Measurements from ENCODE around the gene LTO1. TPM values are rescaled to one million over a fixed set of nuclear protein-coding genes. Genes with fewer than 3 reads are reported as not detected.

LTO1 gene
- total and polyA plus RNA-seq, 2 experiments from 2014 or later = 20.1 to 23.3 TPM

- no peak for TF ChIP-seq STAT1 (IDR thresholded peaks at IDR 0.05; ENCODE audit: unreplicated experiment)
- TF ChIP-seq ZNF114 (CRISPR knock-in tag; IDR thresholded peaks at IDR 0.05) = no peak
- TF ChIP-seq CREB1 (CRISPR knock-in tag; IDR thresholded peaks at IDR 0.05; ENCODE audit: low read depth) = no peak
- TF ChIP-seq NANOG (IDR thresholded peaks at IDR 0.05; ENCODE audit: borderline replicate concordance) = no peak
- no peak for TF ChIP-seq EZH2 (IDR thresholded peaks at IDR 0.05; ENCODE audit: low read depth, unreplicated experiment)
- TF ChIP-seq, protein P1, sequence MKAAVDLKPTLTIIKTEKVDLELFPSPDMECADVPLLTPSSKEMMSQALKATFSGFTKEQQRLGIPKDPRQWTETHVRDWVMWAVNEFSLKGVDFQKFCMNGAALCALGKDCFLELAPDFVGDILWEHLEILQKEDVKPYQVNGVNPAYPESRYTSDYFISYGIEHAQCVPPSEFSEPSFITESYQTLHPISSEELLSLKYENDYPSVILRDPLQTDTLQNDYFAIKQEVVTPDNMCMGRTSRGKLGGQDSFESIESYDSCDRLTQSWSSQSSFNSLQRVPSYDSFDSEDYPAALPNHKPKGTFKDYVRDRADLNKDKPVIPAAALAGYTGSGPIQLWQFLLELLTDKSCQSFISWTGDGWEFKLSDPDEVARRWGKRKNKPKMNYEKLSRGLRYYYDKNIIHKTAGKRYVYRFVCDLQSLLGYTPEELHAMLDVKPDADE (IDR thresholded peaks at IDR 0.05) = no peak
- TF ChIP-seq EZH2phosphoT487 (IDR thresholded peaks at IDR 0.05; ENCODE audit: unreplicated experiment) = no peak
- TF ChIP-seq ZNF331 (CRISPR knock-in tag; IDR thresholded peaks at IDR 0.05; ENCODE audit: low read depth) = no peak
- TF ChIP-seq, protein P2, sequence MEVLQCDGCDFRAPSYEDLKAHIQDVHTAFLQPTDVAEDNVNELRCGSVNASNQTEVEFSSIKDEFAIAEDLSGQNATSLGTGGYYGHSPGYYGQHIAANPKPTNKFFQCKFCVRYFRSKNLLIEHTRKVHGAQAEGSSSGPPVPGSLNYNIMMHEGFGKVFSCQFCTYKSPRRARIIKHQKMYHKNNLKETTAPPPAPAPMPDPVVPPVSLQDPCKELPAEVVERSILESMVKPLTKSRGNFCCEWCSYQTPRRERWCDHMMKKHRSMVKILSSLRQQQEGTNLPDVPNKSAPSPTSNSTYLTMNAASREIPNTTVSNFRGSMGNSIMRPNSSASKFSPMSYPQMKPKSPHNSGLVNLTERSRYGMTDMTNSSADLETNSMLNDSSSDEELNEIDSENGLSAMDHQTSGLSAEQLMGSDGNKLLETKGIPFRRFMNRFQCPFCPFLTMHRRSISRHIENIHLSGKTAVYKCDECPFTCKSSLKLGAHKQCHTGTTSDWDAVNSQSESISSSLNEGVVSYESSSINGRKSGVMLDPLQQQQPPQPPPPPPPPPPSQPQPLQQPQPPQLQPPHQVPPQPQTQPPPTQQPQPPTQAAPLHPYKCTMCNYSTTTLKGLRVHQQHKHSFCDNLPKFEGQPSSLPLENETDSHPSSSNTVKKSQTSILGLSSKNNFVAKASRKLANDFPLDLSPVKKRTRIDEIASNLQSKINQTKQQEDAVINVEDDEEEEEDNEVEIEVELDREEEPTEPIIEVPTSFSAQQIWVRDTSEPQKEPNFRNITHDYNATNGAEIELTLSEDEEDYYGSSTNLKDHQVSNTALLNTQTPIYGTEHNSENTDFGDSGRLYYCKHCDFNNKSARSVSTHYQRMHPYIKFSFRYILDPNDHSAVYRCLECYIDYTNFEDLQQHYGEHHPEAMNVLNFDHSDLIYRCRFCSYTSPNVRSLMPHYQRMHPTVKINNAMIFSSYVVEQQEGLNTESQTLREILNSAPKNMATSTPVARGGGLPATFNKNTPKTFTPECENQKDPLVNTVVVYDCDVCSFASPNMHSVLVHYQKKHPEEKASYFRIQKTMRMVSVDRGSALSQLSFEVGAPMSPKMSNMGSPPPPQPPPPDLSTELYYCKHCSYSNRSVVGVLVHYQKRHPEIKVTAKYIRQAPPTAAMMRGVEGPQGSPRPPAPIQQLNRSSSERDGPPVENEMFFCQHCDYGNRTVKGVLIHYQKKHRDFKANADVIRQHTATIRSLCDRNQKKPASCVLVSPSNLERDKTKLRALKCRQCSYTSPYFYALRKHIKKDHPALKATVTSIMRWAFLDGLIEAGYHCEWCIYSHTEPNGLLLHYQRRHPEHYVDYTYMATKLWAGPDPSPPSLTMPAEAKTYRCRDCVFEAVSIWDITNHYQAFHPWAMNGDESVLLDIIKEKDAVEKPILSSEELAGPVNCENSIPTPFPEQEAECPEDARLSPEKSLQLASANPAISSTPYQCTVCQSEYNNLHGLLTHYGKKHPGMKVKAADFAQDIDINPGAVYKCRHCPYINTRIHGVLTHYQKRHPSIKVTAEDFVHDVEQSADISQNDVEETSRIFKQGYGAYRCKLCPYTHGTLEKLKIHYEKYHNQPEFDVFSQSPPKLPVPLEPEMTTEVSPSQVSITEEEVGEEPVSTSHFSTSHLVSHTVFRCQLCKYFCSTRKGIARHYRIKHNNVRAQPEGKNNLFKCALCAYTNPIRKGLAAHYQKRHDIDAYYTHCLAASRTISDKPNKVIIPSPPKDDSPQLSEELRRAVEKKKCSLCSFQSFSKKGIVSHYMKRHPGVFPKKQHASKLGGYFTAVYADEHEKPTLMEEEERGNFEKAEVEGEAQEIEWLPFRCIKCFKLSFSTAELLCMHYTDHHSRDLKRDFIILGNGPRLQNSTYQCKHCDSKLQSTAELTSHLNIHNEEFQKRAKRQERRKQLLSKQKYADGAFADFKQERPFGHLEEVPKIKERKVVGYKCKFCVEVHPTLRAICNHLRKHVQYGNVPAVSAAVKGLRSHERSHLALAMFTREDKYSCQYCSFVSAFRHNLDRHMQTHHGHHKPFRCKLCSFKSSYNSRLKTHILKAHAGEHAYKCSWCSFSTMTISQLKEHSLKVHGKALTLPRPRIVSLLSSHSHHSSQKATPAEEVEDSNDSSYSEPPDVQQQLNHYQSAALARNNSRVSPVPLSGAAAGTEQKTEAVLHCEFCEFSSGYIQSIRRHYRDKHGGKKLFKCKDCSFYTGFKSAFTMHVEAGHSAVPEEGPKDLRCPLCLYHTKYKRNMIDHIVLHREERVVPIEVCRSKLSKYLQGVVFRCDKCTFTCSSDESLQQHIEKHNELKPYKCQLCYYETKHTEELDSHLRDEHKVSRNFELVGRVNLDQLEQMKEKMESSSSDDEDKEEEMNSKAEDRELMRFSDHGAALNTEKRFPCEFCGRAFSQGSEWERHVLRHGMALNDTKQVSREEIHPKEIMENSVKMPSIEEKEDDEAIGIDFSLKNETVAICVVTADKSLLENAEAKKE (CRISPR knock-in tag; IDR thresholded peaks at IDR 0.05) = no peak
- no peak for TF ChIP-seq JUNB (IDR thresholded peaks at IDR 0.05; ENCODE audit: unreplicated experiment)
- TF ChIP-seq, protein P3, sequence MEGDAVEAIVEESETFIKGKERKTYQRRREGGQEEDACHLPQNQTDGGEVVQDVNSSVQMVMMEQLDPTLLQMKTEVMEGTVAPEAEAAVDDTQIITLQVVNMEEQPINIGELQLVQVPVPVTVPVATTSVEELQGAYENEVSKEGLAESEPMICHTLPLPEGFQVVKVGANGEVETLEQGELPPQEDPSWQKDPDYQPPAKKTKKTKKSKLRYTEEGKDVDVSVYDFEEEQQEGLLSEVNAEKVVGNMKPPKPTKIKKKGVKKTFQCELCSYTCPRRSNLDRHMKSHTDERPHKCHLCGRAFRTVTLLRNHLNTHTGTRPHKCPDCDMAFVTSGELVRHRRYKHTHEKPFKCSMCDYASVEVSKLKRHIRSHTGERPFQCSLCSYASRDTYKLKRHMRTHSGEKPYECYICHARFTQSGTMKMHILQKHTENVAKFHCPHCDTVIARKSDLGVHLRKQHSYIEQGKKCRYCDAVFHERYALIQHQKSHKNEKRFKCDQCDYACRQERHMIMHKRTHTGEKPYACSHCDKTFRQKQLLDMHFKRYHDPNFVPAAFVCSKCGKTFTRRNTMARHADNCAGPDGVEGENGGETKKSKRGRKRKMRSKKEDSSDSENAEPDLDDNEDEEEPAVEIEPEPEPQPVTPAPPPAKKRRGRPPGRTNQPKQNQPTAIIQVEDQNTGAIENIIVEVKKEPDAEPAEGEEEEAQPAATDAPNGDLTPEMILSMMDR (conservative IDR thresholded peaks at IDR 0.05; ENCODE audit: low read depth in 2 of 2) = no peak
- TF ChIP-seq, protein P4, sequence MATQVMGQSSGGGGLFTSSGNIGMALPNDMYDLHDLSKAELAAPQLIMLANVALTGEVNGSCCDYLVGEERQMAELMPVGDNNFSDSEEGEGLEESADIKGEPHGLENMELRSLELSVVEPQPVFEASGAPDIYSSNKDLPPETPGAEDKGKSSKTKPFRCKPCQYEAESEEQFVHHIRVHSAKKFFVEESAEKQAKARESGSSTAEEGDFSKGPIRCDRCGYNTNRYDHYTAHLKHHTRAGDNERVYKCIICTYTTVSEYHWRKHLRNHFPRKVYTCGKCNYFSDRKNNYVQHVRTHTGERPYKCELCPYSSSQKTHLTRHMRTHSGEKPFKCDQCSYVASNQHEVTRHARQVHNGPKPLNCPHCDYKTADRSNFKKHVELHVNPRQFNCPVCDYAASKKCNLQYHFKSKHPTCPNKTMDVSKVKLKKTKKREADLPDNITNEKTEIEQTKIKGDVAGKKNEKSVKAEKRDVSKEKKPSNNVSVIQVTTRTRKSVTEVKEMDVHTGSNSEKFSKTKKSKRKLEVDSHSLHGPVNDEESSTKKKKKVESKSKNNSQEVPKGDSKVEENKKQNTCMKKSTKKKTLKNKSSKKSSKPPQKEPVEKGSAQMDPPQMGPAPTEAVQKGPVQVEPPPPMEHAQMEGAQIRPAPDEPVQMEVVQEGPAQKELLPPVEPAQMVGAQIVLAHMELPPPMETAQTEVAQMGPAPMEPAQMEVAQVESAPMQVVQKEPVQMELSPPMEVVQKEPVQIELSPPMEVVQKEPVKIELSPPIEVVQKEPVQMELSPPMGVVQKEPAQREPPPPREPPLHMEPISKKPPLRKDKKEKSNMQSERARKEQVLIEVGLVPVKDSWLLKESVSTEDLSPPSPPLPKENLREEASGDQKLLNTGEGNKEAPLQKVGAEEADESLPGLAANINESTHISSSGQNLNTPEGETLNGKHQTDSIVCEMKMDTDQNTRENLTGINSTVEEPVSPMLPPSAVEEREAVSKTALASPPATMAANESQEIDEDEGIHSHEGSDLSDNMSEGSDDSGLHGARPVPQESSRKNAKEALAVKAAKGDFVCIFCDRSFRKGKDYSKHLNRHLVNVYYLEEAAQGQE (IDR thresholded peaks at IDR 0.05; ENCODE audit: unreplicated experiment) = no peak
- no peak for TF ChIP-seq POLR2AphosphoS5 (IDR thresholded peaks at IDR 0.05; ENCODE audit: low read depth)
- Histone ChIP-seq H3K4me3 (0 out of 2 replicates have a peak overlapping the region, but pooled peaks have one; percentile 85), H3F3A (replicated peaks; ENCODE audit: low read depth) (peaks cover 7% of the 10 kb centered on the region), H3K9me2 (ENCODE audit: insufficient read depth) (no peaks in the 10 kb centered on the region), H3K36me3 (ENCODE audit: insufficient read depth) (no peaks in the 10 kb centered on the region), H3K4me2 (peak overlapping the region; percentile 86), H2AFZ (no peak overlapping the region), H3K27ac (ENCODE audit: low read depth) (no peak overlapping the region), H3K79me2 (replicated peaks; ENCODE audit: insufficient read depth) (peaks cover 4% of the 10 kb centered on the region; the same call in 1 of the 2 replicates), H3K4me1 (ENCODE audit: insufficient read depth) (peaks cover 54% of the 10 kb centered on the region), H3K27me3 (ENCODE audit: insufficient read depth) (peaks cover 21% of the 10 kb centered on the region), H4K20me1 (replicated peaks; ENCODE audit: insufficient read depth) (no peaks in the 10 kb centered on the region)
- Mint-ChIP-seq H3K9me3 (no peaks in the 10 kb centered on the region), H3K27ac (no peak overlapping the region), H3K4me3 (no peak overlapping the region), H3K36me3 (ENCODE audit: low read depth) (no peaks in the 10 kb centered on the region), H3K27me3 (ENCODE audit: insufficient read depth, low read depth, poor library complexity) (peaks cover 24% of the 10 kb centered on the region), H3K4me1 (peaks cover 44% of the 10 kb centered on the region)
- ATAC-seq (no peak), DNase-seq (ENCODE audit: low spot score) (peak; percentile 65)
Measured at GRCh38 chr11:69707176-69707575, 32.0 kb upstream of the LTO1 start.

All from GM23338 (cell line).